Mesendoderm (in vitro differentiated cells): Measurements from ENCODE around the gene DRD2.

Experiments used
- DNase-seq: peaks from one replicate; pipeline ENCODE4 v3.0.0; 2013
- H2AK5ac ChIP-seq: 2 replicates; pipeline ENCODE4 v1.6.1; 2013; ENCODE audit warnings: low read length, inconsistent platforms
- H2BK120ac ChIP-seq: 2 replicates; pipeline ENCODE4 v1.6.1; 2013; ENCODE audit warnings: low read depth, mild to moderate bottlenecking, low read length, moderate library complexity, mixed read lengths
- H2BK15ac ChIP-seq: replicated peaks from 2 replicates; pipeline ENCODE4 v1.6.1; 2013; ENCODE audit warnings: low read depth, mild to moderate bottlenecking, moderate library complexity
- H2BK5ac ChIP-seq: 2 replicates; pipeline ENCODE4 v1.6.1; 2013; ENCODE audit warnings: low read length, inconsistent platforms
- H3K18ac ChIP-seq: 2 replicates; pipeline ENCODE4 v1.6.1; 2013; ENCODE audit warnings: mild to moderate bottlenecking, low read length, mixed read lengths
- H3K23ac ChIP-seq: one replicate; pipeline ENCODE4 v1.6.1; 2013; ENCODE audit warnings: low read length
- H3K27ac ChIP-seq: 2 replicates; pipeline ENCODE4 v1.5.1; 2013; ENCODE audit warnings: low read depth, mild to moderate bottlenecking, inconsistent platforms, low read length, moderate library complexity
- H3K27me3 ChIP-seq: 2 replicates; pipeline ENCODE4 v1.6.1; 2013; ENCODE audit warnings: low read length, control low read depth, mild to moderate bottlenecking, inconsistent platforms; ENCODE audit not compliant: insufficient read depth, poor library complexity
- H3K36me3 ChIP-seq: 2 replicates; pipeline ENCODE4 v1.6.1; 2013; ENCODE audit warnings: low read length, inconsistent platforms; ENCODE audit not compliant: control insufficient read depth, insufficient read depth
- H3K4ac ChIP-seq: one replicate; pipeline ENCODE4 v1.6.1; 2013; ENCODE audit warnings: low read depth, mild to moderate bottlenecking, low read length, moderate library complexity
- H3K4me1 ChIP-seq: 2 replicates; pipeline ENCODE4 v1.6.1; 2013; ENCODE audit warnings: low read depth, low read length, inconsistent platforms; ENCODE audit not compliant: control insufficient read depth
- H3K4me2 ChIP-seq: 2 replicates; pipeline ENCODE4 v1.6.1; 2013; ENCODE audit warnings: low read length
- H3K4me3 ChIP-seq: 2 replicates; pipeline ENCODE4 v1.5.1; 2013; ENCODE audit warnings: mild to moderate bottlenecking, low read length
- H3K56ac ChIP-seq: one replicate; pipeline ENCODE4 v1.6.1; 2013; ENCODE audit warnings: low read length
- H3K79me1 ChIP-seq: 2 replicates; pipeline ENCODE4 v1.6.1; 2013; ENCODE audit warnings: low read length, inconsistent platforms
- H3K79me2 ChIP-seq: 2 replicates; pipeline ENCODE4 v1.6.1; 2013; ENCODE audit warnings: mild to moderate bottlenecking, low read length; ENCODE audit not compliant: control insufficient read depth, insufficient read depth
- H3K9ac ChIP-seq: 2 replicates; pipeline ENCODE4 v1.6.1; 2013; ENCODE audit warnings: low read length, inconsistent platforms
- H4K5ac ChIP-seq: one replicate; pipeline ENCODE4 v1.6.1; 2013; ENCODE audit warnings: low read length
- H4K8ac ChIP-seq: one replicate; pipeline ENCODE4 v1.6.1; 2013; ENCODE audit warnings: low read depth, mild to moderate bottlenecking, control low read depth, low read length, moderate library complexity
- WGBS: extraction: QIAGEN DNeasy Blood & Tissue Kit; methylation state at CpG from one replicate; pipeline ENCODE4 v1.1.7; 2013; ENCODE audit warnings: low lambda C conversion rate, missing lambda C conversion rate; ENCODE audit not compliant: insufficient coverage; ENCODE audit errors: extremely low coverage; 5-methylcytosine and 5-hydroxymethylcytosine counted together

Gene DRD2

GRCh38 chr11:113436672-113437252, 38.4 kb downstream of the DRD2 start:
- Histone ChIP-seq H3K27ac (no peak overlapping the region), H3K4me2 (no peak overlapping the region), H2BK15ac (no peak overlapping the region), H3K56ac (no peak overlapping the region), H3K79me1 (no peaks in the 10 kb centered on the region), H3K4me3 (no peak overlapping the region), H3K9ac (no peak overlapping the region), H3K79me2 (no peaks in the 10 kb centered on the region), H3K18ac (no peak overlapping the region), H2AK5ac (no peak overlapping the region), H3K36me3 (no peaks in the 10 kb centered on the region), H3K27me3 (no peaks in the 10 kb centered on the region), H4K5ac (no peak overlapping the region), H3K4ac (no peak overlapping the region), H4K8ac (no peak overlapping the region), H2BK5ac (no peak overlapping the region), H3K23ac (no peak overlapping the region), H3K4me1 (no peaks in the 10 kb centered on the region), H2BK120ac (no peak overlapping the region)
- peak; percentile 16 for DNase-seq
- 100% methylated on average over 1 of the region's 6 CpGs for WGBS

GRCh38 chr11:113435190-113435968, 39.8 kb downstream of the DRD2 start:
- H3K4me1 ChIP-seq = no peaks in the 10 kb centered on the region
- H4K5ac ChIP-seq = no peak overlapping the region
- H3K9ac ChIP-seq = no peak overlapping the region
- no peak overlapping the region for H4K8ac ChIP-seq
- no peak overlapping the region for H3K23ac ChIP-seq
- H2BK120ac ChIP-seq = no peak overlapping the region
- H2BK5ac ChIP-seq = no peak overlapping the region
- WGBS = no CpG with 5 or more reads among the region's 8 CpGs
- no peaks in the 10 kb centered on the region for H3K27me3 ChIP-seq
- H2BK15ac ChIP-seq = no peak overlapping the region
- H3K36me3 ChIP-seq = no peaks in the 10 kb centered on the region
- H3K4me2 ChIP-seq = no peak overlapping the region
- no peaks in the 10 kb centered on the region for H3K79me2 ChIP-seq
- DNase-seq = no peak
- H3K18ac ChIP-seq = no peak overlapping the region
- no peak overlapping the region for H3K56ac ChIP-seq
- no peak overlapping the region for H3K27ac ChIP-seq
- H3K4ac ChIP-seq = no peak overlapping the region
- no peaks in the 10 kb centered on the region for H3K79me1 ChIP-seq
- H2AK5ac ChIP-seq = no peak overlapping the region
- no peak overlapping the region for H3K4me3 ChIP-seq

GRCh38 chr11:113431746-113432145, 43.5 kb downstream of the DRD2 start:
- Histone ChIP-seq H3K4me3 (no peak overlapping the region), H3K27ac (no peak overlapping the region), H3K23ac (no peak overlapping the region), H3K27me3 (no peaks in the 10 kb centered on the region), H3K36me3 (no peaks in the 10 kb centered on the region), H3K4me2 (no peak overlapping the region), H4K5ac (no peak overlapping the region), H3K79me1 (no peaks in the 10 kb centered on the region), H3K79me2 (no peaks in the 10 kb centered on the region), H2BK15ac (no peak overlapping the region), H2AK5ac (no peak overlapping the region), H3K9ac (no peak overlapping the region), H4K8ac (no peak overlapping the region), H3K4ac (no peak overlapping the region), H3K56ac (no peak overlapping the region), H3K18ac (no peak overlapping the region), H3K4me1 (peaks cover 5% of the 10 kb centered on the region), H2BK5ac (no peak overlapping the region), H2BK120ac (no peak overlapping the region)
- no peak for DNase-seq
- no CpG with 5 or more reads among the region's 4 CpGs for WGBS

GRCh38 chr11:113426686-113427085, 48.5 kb downstream of the DRD2 start:
- WGBS = no CpG with 5 or more reads among the region's 6 CpGs
- Histone ChIP-seq H3K23ac (no peak overlapping the region), H3K4me3 (no peak overlapping the region), H2BK120ac (no peak overlapping the region), H4K5ac (no peak overlapping the region), H3K27ac (no peak overlapping the region), H3K79me1 (no peaks in the 10 kb centered on the region), H3K9ac (no peak overlapping the region), H3K4me1 (peaks cover 5% of the 10 kb centered on the region), H3K27me3 (no peaks in the 10 kb centered on the region), H2BK15ac (no peak overlapping the region), H2AK5ac (no peak overlapping the region), H4K8ac (no peak overlapping the region), H3K18ac (no peak overlapping the region), H3K36me3 (no peaks in the 10 kb centered on the region), H3K4me2 (no peak overlapping the region), H3K56ac (no peak overlapping the region), H3K4ac (no peak overlapping the region), H3K79me2 (no peaks in the 10 kb centered on the region), H2BK5ac (no peak overlapping the region)
- DNase-seq = no peak

GRCh38 chr11:113420808-113421207, 54.4 kb downstream of the DRD2 start:
- DNase-seq = no peak
- no CpG with 5 or more reads among the region's 2 CpGs for WGBS
- no peaks in the 10 kb centered on the region for H3K79me1 ChIP-seq

More at GRCh38 chr11:113420808-113421207, 54.4 kb downstream of the DRD2 start:
- Histone ChIP-seq H3K27me3 (no peaks in the 10 kb centered on the region), H2BK5ac (no peak overlapping the region), H3K4me2 (no peak overlapping the region), H3K18ac (no peak overlapping the region), H2AK5ac (no peak overlapping the region), H3K27ac (no peak overlapping the region), H3K4ac (no peak overlapping the region), H3K4me1 (no peaks in the 10 kb centered on the region), H2BK15ac (no peak overlapping the region), H3K56ac (no peak overlapping the region), H3K23ac (no peak overlapping the region), H2BK120ac (no peak overlapping the region), H4K5ac (no peak overlapping the region), H3K36me3 (no peaks in the 10 kb centered on the region), H3K79me2 (no peaks in the 10 kb centered on the region), H3K9ac (no peak overlapping the region), H4K8ac (no peak overlapping the region), H3K4me3 (no peak overlapping the region)
